Measurements from ENCODE around the gene HPCAL1.

The HPCAL1 gene

GRCh38 chr2:10276481-10277292 lies 26.0 kb upstream of the HPCAL1 start:
- H3K4me3 ChIP-seq = no peak overlapping the region
- H3K27ac ChIP-seq = no peak overlapping the region
- DNase-seq (ENCODE audit: low spot score) = no peak
- no peak for TF ChIP-seq CTCF (IDR thresholded peaks at IDR 0.05)

GRCh38 chr2:10277293-10278028 lies 25.2 kb upstream of the HPCAL1 start:
- no peak for DNase-seq (ENCODE audit: low spot score)
- Histone ChIP-seq H3K4me3 (no peak overlapping the region), H3K27ac (peak overlapping the region in 1 of 2 donors; percentile 58)
- no peak for TF ChIP-seq CTCF (IDR thresholded peaks at IDR 0.05)

GRCh38 chr2:10278029-10278762 lies 24.5 kb upstream of the HPCAL1 start:
- no peak overlapping the region for H3K4me3 ChIP-seq
- peak overlapping the region in 1 of 2 donors; percentile 58 for H3K27ac ChIP-seq
- TF ChIP-seq CTCF (IDR thresholded peaks at IDR 0.05) = no peak
- no peak for DNase-seq (ENCODE audit: low spot score)

GRCh38 chr2:10278763-10279471 lies 23.8 kb upstream of the HPCAL1 start:
- no peak for TF ChIP-seq CTCF (IDR thresholded peaks at IDR 0.05)
- H3K27ac ChIP-seq = peak overlapping the region in 1 of 2 donors; percentile 58
- DNase-seq (ENCODE audit: low spot score) = no peak
- H3K4me3 ChIP-seq = no peak overlapping the region

- no peak for TF ChIP-seq CTCF (IDR thresholded peaks at IDR 0.05)
- H3K27ac ChIP-seq = no peak overlapping the region
- DNase-seq (ENCODE audit: low spot score) = no peak
- no peak overlapping the region for H3K4me3 ChIP-seq
These were observed 23.2 kb upstream of the HPCAL1 start for GRCh38 chr2:10279472-10279870.

- H3K4me3 ChIP-seq = no peak overlapping the region
- DNase-seq (ENCODE audit: low spot score) = no peak
- TF ChIP-seq CTCF (IDR thresholded peaks at IDR 0.05) = no peak
- H3K27ac ChIP-seq = no peak overlapping the region
These were observed 22.7 kb upstream of the HPCAL1 start for GRCh38 chr2:10279946-10280463.
